ENCODE results near the gene ACO1.

ACO1 gene

GRCh38 chr9:32424616-32425015, 40.2 kb downstream of the ACO1 start:
- no peak for DNase-seq

- no peak for DNase-seq
Measured at GRCh38 chr9:32426278-32426939, 42.0 kb downstream of the ACO1 start.

DNA sequence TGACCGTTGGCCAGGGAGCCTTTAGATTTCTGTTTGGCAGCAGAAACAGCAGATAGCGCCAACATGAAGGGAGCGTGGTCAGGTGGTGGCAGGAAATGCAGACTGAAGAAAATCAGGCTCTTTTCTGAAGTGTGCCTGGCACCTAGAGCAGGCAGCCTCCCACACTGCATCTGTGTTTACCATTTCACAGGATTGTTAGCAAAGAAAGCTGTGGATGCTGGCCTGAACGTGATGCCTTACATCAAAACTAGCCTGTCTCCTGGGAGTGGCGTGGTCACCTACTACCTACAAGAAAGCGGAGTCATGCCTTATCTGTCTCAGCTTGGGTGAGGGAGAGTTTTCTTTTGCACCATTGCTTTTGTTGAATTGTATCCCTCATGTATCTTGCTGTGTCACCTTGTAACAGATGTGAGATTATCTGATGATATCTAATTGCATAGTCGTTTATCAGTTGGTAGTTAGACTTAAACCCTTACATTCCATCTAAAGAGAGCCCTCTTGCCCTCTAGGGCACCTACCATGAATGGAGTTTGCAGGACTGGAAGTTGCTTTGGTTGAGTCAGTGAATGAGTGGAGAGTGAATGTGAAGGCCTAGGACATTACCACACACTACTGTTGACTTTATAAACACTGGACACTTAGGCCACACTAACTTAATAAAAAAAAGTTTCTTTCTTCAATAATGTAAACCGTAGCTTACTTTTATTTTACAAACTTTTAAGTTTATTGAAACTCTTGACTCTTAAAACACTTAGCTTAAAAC, 42.8 kb downstream of the ACO1 start:
- no peak for DNase-seq

DNA sequence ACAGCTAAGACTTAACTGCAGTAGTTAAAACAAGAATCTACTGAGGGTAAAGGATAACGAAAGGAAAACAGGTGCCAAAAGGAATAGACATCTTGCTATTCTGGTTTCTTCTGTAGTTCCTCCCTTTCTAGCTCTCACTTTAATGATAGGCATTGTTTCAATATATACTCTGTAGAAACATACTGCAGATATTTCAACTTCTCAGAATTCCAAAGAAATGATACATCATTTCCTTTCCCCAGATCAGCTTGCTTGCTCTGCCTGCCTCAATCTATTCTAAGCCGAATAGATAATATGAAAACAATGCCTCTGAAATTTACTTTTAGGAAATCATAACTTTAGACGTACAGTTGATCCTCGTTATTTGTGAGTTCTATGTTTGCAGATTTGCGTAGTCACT, 46.3 kb downstream of the ACO1 start:
- no peak for DNase-seq

DNA sequence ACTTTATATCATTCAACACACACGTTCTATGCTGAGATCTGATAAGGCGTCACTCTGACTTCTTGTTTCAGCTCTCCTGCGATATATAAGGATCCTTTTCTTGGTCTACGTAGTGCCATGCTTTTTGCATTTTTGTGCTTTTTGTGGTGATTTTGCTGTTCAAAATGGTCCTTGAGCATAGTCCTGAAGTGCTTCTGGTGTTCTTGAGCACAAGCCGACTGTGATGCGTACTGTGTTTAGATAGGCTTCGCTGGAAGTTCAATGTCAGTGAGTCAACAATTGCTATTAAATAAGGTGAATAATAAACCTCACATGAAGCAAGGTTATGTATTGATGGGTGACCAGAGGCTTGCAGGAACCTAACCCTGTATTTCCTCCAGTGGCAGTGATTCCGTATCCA, 46.8 kb downstream of the ACO1 start:
- no peak for DNase-seq

DNA sequence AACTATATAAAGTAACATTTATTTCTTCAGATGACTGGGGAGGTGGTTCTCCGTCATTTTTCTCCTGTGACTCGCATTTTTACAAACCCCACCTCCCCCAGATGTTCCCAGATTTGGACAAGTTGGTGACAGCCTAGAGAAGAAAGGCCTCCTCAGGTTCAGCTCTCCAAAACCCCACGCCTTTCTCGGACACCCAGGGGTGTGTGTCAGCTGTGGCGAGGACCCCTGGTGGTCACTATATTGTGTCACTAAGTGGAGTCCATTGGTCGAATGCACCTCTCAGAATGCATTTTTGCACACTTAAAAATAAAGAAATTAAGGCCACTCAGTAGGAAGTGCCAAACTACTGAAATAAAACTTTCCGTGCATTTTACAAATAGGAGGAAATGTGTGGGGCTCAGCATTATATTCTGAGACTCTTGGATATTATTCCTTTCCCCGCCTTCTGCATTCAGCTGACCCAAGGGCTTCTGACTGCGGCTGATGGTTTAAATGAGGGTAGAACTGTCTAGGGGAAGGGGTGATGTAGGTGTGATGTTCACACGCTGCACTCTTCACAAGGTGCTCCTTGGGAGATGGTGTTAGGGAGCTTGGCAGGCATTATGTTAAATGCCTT, 47.6 kb downstream of the ACO1 start:
- no peak for DNase-seq

- DNase-seq = no peak
Measured at GRCh38 chr9:32434892-32435291, 50.4 kb downstream of the ACO1 start.

DNA sequence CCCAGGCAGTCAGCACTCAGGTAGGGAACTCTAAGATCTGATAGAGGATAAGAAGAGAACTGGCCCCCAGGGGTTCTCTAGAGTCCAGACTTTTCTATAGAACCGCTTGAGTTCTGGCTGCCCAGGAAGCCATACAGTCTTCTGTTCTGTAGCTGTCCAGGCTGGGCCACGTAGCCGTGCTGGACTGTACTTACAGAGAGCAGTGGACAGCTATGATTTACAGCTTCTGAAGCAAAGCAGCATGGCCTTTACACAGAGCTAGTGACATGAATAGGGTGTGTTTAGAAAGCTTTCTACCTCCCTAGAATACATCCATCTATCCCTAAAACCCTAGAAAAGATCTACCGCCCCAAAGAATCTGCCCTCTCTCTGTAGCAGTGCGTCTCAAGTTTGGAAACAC, 57.2 kb downstream of the ACO1 start:
- DNase-seq = no peak

GRCh38 chr9:32442433-32442832, 58.0 kb downstream of the ACO1 start:
- DNase-seq = no peak

- DNase-seq = no peak
Measured at GRCh38 chr9:32449969-32450368, 65.5 kb downstream of the ACO1 start.

GRCh38 chr9:32454280-32454679, 69.8 kb downstream of the ACO1 start:
- no peak for DNase-seq

GRCh38 chr9:32455738-32456137, 71.3 kb downstream of the ACO1 start:
- DNase-seq = no peak

DNA sequence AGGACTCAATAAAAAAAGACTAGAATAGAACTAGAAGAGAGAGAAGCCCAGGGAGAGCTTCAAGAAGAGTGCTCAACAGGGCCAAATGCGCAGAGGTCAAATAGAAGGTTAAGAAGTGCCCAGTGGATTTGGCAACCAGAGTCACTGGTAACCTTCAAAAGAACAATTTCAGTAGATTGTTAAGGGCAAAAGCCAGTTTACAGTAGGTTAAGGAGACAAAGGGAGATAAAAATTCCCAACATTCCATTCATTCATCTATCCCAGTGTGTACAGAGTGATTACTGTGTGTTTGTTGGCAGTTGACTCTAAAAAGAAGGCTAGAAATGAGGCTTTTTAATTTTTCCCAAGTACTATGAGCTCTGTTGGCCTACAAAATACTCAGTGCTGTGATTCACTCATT, 72.1 kb downstream of the ACO1 start:
- DNase-seq = no peak

GRCh38 chr9:32463500-32464293, 79.3 kb downstream of the ACO1 start:
- no peak for DNase-seq

DNA sequence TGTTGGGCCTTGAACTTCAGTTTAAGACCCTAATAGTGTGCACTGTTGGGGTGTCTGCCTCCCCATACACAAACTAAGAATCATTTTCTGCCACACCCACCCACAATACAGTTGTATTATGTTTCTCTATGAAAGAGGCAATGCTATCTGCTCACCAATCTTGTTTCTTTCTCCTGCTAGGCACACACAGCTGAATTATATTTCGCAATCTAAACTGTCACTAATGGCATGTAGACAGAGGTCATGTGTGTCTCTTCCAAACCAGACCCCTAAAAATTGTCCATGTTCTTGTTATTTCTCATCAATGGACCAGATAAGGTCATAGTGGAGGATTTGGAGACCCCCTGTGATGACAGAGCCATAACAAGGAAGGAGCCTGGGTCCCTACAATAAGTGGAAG, 84.3 kb downstream of the ACO1 start:
- no peak for DNase-seq

GRCh38 chr9:32472344-32472743, 87.9 kb downstream of the ACO1 start:
- DNase-seq = no peak

GRCh38 chr9:32483343-32483742, 98.9 kb downstream of the ACO1 start:
- DNase-seq = no peak

GRCh38 chr9:32486839-32487562, 102.6 kb downstream of the ACO1 start:
- DNase-seq = no peak

- DNase-seq = no peak
Measured at GRCh38 chr9:32487981-32488380, 103.5 kb downstream of the ACO1 start.

DNA sequence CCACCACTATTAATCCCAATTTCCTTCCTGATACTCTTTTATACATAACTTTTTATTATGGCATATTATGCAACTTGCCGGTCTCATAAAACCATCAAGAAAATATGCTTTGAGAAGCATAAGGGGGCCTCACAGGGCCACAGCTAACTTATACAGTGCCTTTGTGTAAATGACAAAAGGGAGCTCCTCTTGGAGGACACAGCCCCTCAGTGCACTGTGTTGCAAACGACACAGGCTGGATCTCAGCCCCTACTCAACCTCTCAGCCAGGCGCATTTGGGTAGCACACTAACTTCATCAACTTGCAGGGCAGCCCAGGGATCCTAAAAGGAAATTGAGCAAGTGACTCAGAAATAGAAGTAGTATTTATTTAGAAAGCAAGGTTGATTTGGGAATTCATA, 106.2 kb downstream of the ACO1 start:
- DNase-seq = no peak

DNA sequence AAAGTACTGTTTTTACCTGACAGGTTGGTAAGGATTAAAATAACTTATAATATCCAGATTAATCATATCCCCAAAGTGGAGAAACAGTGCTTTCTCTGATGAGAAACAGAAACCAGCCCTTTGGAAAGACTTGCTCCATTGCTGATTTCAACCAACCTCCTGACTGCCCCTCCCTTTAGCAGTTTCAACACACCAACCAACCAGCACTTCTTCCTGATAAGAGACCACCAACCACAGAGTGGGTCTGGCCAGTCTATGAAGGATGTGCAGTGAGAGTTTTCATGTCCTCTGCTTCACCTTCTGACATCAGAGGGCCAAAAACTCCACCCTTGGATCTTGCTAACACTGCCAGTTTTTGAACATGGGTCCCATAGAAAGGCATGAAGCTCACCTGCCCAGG, 113.5 kb downstream of the ACO1 start:
- DNase-seq = no peak

- DNase-seq = no peak
Measured at GRCh38 chr9:32500768-32501167, 116.3 kb downstream of the ACO1 start.

DNA sequence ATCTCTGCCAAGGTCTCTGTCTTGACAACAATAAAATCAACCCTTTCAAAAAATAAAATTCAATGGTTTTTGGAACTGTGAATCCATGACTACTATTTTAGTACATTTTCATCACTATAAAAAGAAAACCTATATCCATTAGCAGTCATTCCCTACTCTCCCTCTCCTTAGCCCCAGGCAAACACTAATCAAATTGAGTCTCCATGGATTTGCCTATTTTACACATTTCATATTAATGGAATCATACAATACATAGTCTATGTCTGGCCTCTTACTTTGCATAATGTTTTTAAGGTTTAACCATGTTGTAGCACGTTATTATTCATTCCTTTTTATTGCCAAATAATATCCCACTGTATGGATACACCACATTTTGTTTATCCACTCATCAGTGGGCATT, 117.4 kb downstream of the ACO1 start:
- DNase-seq = no peak
